Measurements from ENCODE around the gene IL24.

IL24 gene

GRCh38 chr1:206882555-206882954, 14.7 kb upstream of the IL24 start:
- no peak for DNase-seq

- no peak for DNase-seq
Measured at GRCh38 chr1:206883160-206883559, 14.1 kb upstream of the IL24 start.

GRCh38 chr1:206883876-206884275, 13.4 kb upstream of the IL24 start:
- no peak for DNase-seq

- DNase-seq: no peak
Measured at GRCh38 chr1:206885341-206886060, 11.7 kb upstream of the IL24 start.

GRCh38 chr1:206886831-206887230, 10.4 kb upstream of the IL24 start:
- no peak for DNase-seq

GRCh38 chr1:206887701-206888100, 9.5 kb upstream of the IL24 start:
- no peak for DNase-seq

- DNase-seq: no peak
Measured at GRCh38 chr1:206890125-206891060, 6.8 kb upstream of the IL24 start.

GRCh38 chr1:206891412-206891811, 5.8 kb upstream of the IL24 start:
- no peak for DNase-seq

- no peak for DNase-seq
Measured at GRCh38 chr1:206892351-206892984, 4.8 kb upstream of the IL24 start.

- no peak for DNase-seq
Measured at GRCh38 chr1:206893380-206893779, 3.9 kb upstream of the IL24 start.

- DNase-seq: peak; percentile 83
Measured at GRCh38 chr1:206895325-206895724, 1.9 kb upstream of the IL24 start.

- DNase-seq: peak; percentile 77
Measured at GRCh38 chr1:206895837-206896242, 1.4 kb upstream of the IL24 start.

- no peak for DNase-seq
Measured at GRCh38 chr1:206896261-206896660, 982 bp upstream of the IL24 start.

- no peak for DNase-seq
Measured at GRCh38 chr1:206898089-206898914, 1.1 kb downstream of the IL24 start.

- DNase-seq: no peak
Measured at GRCh38 chr1:206898915-206899431, 1.7 kb downstream of the IL24 start.

- no peak for DNase-seq
Measured at GRCh38 chr1:206899717-206900116, 2.5 kb downstream of the IL24 start.

GRCh38 chr1:206900149-206900548, 2.9 kb downstream of the IL24 start:
- no peak for DNase-seq

- DNase-seq: no peak
Measured at GRCh38 chr1:206901944-206902343, 4.7 kb downstream of the IL24 start.

GRCh38 chr1:206902702-206903101, 5.5 kb downstream of the IL24 start:
- no peak for DNase-seq

GRCh38 chr1:206903687-206904086, 6.4 kb downstream of the IL24 start:
- DNase-seq: no peak

GRCh38 chr1:206904423-206905142, 7.3 kb downstream of the IL24 start:
- DNase-seq: no peak

All from NCI-H526 treated with DMSO at 0.1 percent for 48 hours (cell line).